Measurements from ENCODE around the gene CEP350.
A peak's percentile ranks its signal among the peaks of the same experiment; 100 is the strongest.

Gene CEP350

DNA sequence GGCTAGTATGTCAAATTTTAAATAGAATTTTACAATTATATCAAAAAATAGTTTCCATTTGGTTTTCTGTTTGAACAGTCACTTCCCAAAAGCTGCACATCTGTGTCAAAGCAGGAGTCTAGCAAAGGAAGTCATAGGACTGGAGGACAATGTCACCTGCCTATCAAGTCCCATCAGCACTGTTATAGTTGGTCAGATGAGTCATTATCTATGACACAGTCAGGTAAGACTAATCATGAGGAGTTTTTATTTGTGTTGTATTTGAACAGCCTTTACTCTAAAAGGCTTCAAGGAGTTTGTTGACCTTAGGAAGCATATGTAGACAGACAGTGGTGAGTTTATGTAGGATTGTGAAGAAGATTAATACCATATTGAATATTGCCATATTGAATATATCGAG is 125.8 kb downstream of the CEP350 start:
- Histone ChIP-seq H3K4me1 (ENCODE audit: insufficient read depth, poor library complexity, severe bottlenecking) (no peaks in the 10 kb centered on the region), H3K4me3 (ENCODE audit: severe bottlenecking) (no peak overlapping the region), H3K27me3 (ENCODE audit: insufficient read depth, poor library complexity, severe bottlenecking) (no peaks in the 10 kb centered on the region), H3K9me3 (ENCODE audit: severe bottlenecking) (no peaks in the 10 kb centered on the region), H3K27ac (ENCODE audit: poor library complexity, severe bottlenecking) (no peak overlapping the region), H3K36me3 (ENCODE audit: low read depth) (peaks cover 80% of the 10 kb centered on the region)
- ATAC-seq (ENCODE audit: low read depth), result peak; percentile 62; the same call in 2 of the 3 replicates
- no peak for DNase-seq (ENCODE audit: low spot score)
- no peak for TF ChIP-seq CTCF (IDR thresholded peaks at IDR 0.05; ENCODE audit: poor library complexity, severe bottlenecking)

DNA sequence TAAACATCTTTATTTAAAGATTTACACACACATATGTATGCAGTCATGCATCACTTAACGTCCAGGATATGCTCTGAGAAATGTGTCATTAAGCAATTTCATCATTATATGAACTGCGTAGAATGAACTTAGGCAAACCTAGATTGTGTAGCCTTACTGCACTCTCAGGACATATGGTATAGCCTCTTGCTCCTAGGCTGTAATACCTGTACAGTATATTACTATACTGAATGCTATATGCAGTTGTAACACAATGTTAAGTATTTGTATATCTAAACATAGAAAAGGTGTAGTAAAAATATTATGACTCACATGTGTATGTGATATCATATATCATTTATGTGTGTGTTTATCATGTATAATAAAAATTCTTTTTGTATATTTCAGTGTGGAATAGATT is 126.9 kb downstream of the CEP350 start:
- Histone ChIP-seq H3K36me3 (ENCODE audit: low read depth) (peaks cover 76% of the 10 kb centered on the region), H3K27me3 (ENCODE audit: insufficient read depth, poor library complexity, severe bottlenecking) (no peaks in the 10 kb centered on the region), H3K4me3 (ENCODE audit: severe bottlenecking) (no peak overlapping the region), H3K4me1 (ENCODE audit: insufficient read depth, poor library complexity, severe bottlenecking) (no peaks in the 10 kb centered on the region), H3K9me3 (ENCODE audit: severe bottlenecking) (no peaks in the 10 kb centered on the region), H3K27ac (ENCODE audit: poor library complexity, severe bottlenecking) (no peak overlapping the region)
- no peak for TF ChIP-seq CTCF (IDR thresholded peaks at IDR 0.05; ENCODE audit: poor library complexity, severe bottlenecking)
- DNase-seq (ENCODE audit: low spot score) (no peak), ATAC-seq (ENCODE audit: low read depth) (no peak)

- no peaks in the 10 kb centered on the region for H3K4me1 ChIP-seq (ENCODE audit: insufficient read depth, poor library complexity, severe bottlenecking)
- DNase-seq (ENCODE audit: low spot score) (no peak), ATAC-seq (ENCODE audit: low read depth) (no peak)
- no peaks in the 10 kb centered on the region for H3K9me3 ChIP-seq (ENCODE audit: severe bottlenecking)
- no peak overlapping the region for H3K27ac ChIP-seq (ENCODE audit: poor library complexity, severe bottlenecking)
- H3K4me3 ChIP-seq (ENCODE audit: severe bottlenecking), result no peak overlapping the region
- no peak for TF ChIP-seq CTCF (IDR thresholded peaks at IDR 0.05; ENCODE audit: poor library complexity, severe bottlenecking)
- H3K36me3 ChIP-seq (ENCODE audit: low read depth), result peaks cover 78% of the 10 kb centered on the region
- H3K27me3 ChIP-seq (ENCODE audit: insufficient read depth, poor library complexity, severe bottlenecking), result no peaks in the 10 kb centered on the region
Observed at GRCh38 chr1:180083164-180083563, 128.6 kb downstream of the CEP350 start.

DNA sequence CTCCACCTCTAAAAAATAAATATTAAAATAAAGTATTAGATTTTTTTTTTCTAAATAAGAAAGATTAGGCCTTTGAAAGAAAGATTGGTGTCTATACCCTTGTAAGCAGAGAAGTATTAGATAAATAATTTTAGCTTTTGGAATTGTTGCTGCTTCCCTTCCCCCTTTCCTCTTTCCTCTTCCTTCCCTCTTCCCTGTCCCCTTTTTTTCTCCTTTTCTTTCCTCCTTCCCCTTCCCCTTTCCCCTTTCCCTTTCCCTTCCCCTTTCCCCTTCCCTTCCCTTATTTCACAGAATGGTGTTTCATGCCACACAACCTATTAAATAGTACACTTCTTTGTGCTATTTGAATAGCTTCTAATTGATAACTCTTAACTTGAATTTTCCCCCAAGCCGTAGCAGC is 130.3 kb downstream of the CEP350 start:
- TF ChIP-seq CTCF (IDR thresholded peaks at IDR 0.05; ENCODE audit: poor library complexity, severe bottlenecking), result no peak
- peaks cover 66% of the 10 kb centered on the region for H3K36me3 ChIP-seq (ENCODE audit: low read depth)
- H3K4me3 ChIP-seq (ENCODE audit: severe bottlenecking), result no peak overlapping the region
- no peaks in the 10 kb centered on the region for H3K4me1 ChIP-seq (ENCODE audit: insufficient read depth, poor library complexity, severe bottlenecking)
- no peaks in the 10 kb centered on the region for H3K9me3 ChIP-seq (ENCODE audit: severe bottlenecking)
- no peaks in the 10 kb centered on the region for H3K27me3 ChIP-seq (ENCODE audit: insufficient read depth, poor library complexity, severe bottlenecking)
- DNase-seq (ENCODE audit: low spot score), result no peak
- no peak overlapping the region for H3K27ac ChIP-seq (ENCODE audit: poor library complexity, severe bottlenecking)
- ATAC-seq (ENCODE audit: low read depth), result no peak

DNA sequence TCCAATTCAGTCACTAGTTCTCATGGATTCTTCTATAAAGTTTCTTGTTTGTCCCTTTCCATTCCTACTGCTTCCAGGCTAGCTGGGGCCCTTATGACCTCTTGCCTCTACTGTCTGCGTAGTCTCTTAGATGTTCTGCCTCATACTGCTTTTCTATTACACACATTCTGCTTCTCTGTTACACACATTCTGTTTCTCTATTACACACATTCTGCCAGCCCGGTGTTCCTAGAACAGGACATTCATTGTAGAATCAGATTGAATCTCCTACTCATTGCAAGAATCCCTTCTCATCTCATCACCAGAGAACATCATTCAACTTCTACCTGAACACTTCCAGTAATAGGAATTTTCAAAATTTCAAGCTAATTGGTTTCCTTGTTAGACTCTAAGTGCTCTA is 130.7 kb downstream of the CEP350 start:
- ATAC-seq (ENCODE audit: low read depth), result no peak
- no peaks in the 10 kb centered on the region for H3K27me3 ChIP-seq (ENCODE audit: insufficient read depth, poor library complexity, severe bottlenecking)

More for the DNA sequence above, 130.7 kb downstream of the CEP350 start:
- no peak overlapping the region for H3K27ac ChIP-seq (ENCODE audit: poor library complexity, severe bottlenecking)
- H3K4me1 ChIP-seq (ENCODE audit: insufficient read depth, poor library complexity, severe bottlenecking), result no peaks in the 10 kb centered on the region
- H3K36me3 ChIP-seq (ENCODE audit: low read depth), result peaks cover 62% of the 10 kb centered on the region
- no peak for DNase-seq (ENCODE audit: low spot score)
- no peaks in the 10 kb centered on the region for H3K9me3 ChIP-seq (ENCODE audit: severe bottlenecking)
- TF ChIP-seq CTCF (IDR thresholded peaks at IDR 0.05; ENCODE audit: poor library complexity, severe bottlenecking), result no peak
- H3K4me3 ChIP-seq (ENCODE audit: severe bottlenecking), result no peak overlapping the region

Measured in RWPE2 (cell line).